GM12878 (cell line): ENCODE results near the gene GRIA4. TPM values are rescaled to one million over a fixed set of nuclear protein-coding genes. Genes with fewer than 3 reads are reported as not detected.

Source experiments
- ATAC-seq: fragments of 200-7000 bp; cut with Tn5 transposase; 3 replicates; pipeline ENCODE4 v1.9.1; 2020; ENCODE audit warnings: mild to moderate bottlenecking, moderate library complexity
- BruUV-seq: library from RNA; stranded (reverse); fragments of 400-500 nt; replicated peaks from 2 replicates; lab custom pipeline; 2021; lab: Mats Ljungman, UMichigan
- CTCF ChIA-PET: fragments of 300-600 bp; sonication (Branson Sonifier 250); formaldehyde crosslinking; extraction: SDS; loops from one replicate; lab custom pipeline; 2021; ENCODE audit warnings: inconsistent platforms; lab: Yijun Ruan, JAX
- POLR2A ChIA-PET: fragments of 350-600 bp; formaldehyde crosslinking; extraction: SDS; loops from one replicate; lab custom pipeline; 2021; ENCODE audit warnings: inconsistent platforms; lab: Charles Lee
- RAD21 ChIA-PET: fragments of 300-600 bp; sonication (Branson Sonifier 250); formaldehyde crosslinking; loops from one replicate; lab custom pipeline; 2023; ENCODE audit warnings: antibody characterized with exemption; ENCODE audit not compliant: unreplicated experiment; lab: Charles Lee
- SMC1A ChIA-PET: fragments of 300-600 bp; sonication (Branson Sonifier 250); formaldehyde crosslinking; loops from one replicate; lab custom pipeline; 2023; ENCODE audit not compliant: unreplicated experiment, uncharacterized antibody; lab: Charles Lee
- DNase-seq: peaks from one replicate; pipeline ENCODE4 v3.0.0-alpha.2; 2011; ENCODE audit warnings: low read depth, low spot score
- FAIRE-seq: peaks from 3 replicates; lab custom pipeline; 2011; peaks lifted over from hg19 to GRCh38; lab: Jason Lieb, UNC
- H2AFZ ChIP-seq: 2 replicates; pipeline ENCODE4 v1.6.0; 2011; ENCODE audit warnings: low read depth, low read length, control low read depth; ENCODE audit not compliant: control insufficient read depth
- H3K27ac ChIP-seq: 2 replicates; pipeline ENCODE4 v1.5.1; 2011; ENCODE audit warnings: control low read depth; ENCODE audit not compliant: control insufficient read depth, insufficient read depth
- H3K27me3 ChIP-seq, 2 experiments: replicated peaks in 1 of 2; 2 replicates each; pipeline versions ENCODE4 v1.6.0 to v1.6.1; 2011; ENCODE audit warnings: low read length in 1 of 2; ENCODE audit not compliant: control insufficient read depth in 2 of 2, insufficient read depth in 2 of 2
- H3K36me3 ChIP-seq, 2 experiments: 2 replicates each; pipeline ENCODE4 v1.5.1; 2011; ENCODE audit warnings: low read length in 1 of 2; ENCODE audit not compliant: control insufficient read depth in 2 of 2, insufficient read depth in 2 of 2
- H3K4me1 ChIP-seq: 2 replicates; pipeline ENCODE4 v1.6.1; 2011; ENCODE audit warnings: mild to moderate bottlenecking, low read length, moderate library complexity, mixed read lengths; ENCODE audit not compliant: control insufficient read depth, insufficient read depth
- H3K4me2 ChIP-seq: 2 replicates; pipeline ENCODE4 v1.6.0; 2011; ENCODE audit warnings: control low read depth; ENCODE audit not compliant: control insufficient read depth, insufficient read depth
- H3K4me3 ChIP-seq: fragments of 200-600 bp; sonication (generic); 2 replicates; pipeline ENCODE4 v1.5.1; 2016
- H3K79me2 ChIP-seq: 2 replicates; pipeline ENCODE4 v1.6.0; 2011; ENCODE audit warnings: low read length; ENCODE audit not compliant: control insufficient read depth, insufficient read depth
- H3K9ac ChIP-seq: 2 replicates; pipeline ENCODE4 v1.8.0; 2011; ENCODE audit warnings: low read length, control low read depth, mixed read lengths; ENCODE audit not compliant: control insufficient read depth, insufficient read depth
- H3K9me3 ChIP-seq: replicated peaks from 3 replicates; pipeline ENCODE4 v1.5.1; 2011; ENCODE audit warnings: mild to moderate bottlenecking, low read length; ENCODE audit not compliant: control insufficient read depth, insufficient read depth
- H4K20me1 ChIP-seq: 2 replicates; pipeline ENCODE4 v1.6.0; 2011; ENCODE audit not compliant: control insufficient read depth, insufficient read depth
- EGR1 ChIP-seq, 2 experiments: IDR thresholded peaks; 1 replicate in 1 of 2; 2 replicates in 1 of 2; pipeline ENCODE4 v1.6.1; 2011 to 2012; ENCODE audit warnings: low read depth in 2 of 2, low read length in 2 of 2, borderline replicate concordance in 1 of 2, mild to moderate bottlenecking in 1 of 2, moderate library complexity in 1 of 2
- RAD21 ChIP-seq: IDR thresholded peaks from 2 replicates; pipeline ENCODE4 v1.6.1; 2011; ENCODE audit warnings: mild to moderate bottlenecking, low read depth, low read length, moderate library complexity; ENCODE audit not compliant: insufficient read depth
- SMC3 ChIP-seq: IDR thresholded peaks from 2 replicates; pipeline ENCODE4 v1.6.1; 2011; ENCODE audit warnings: low read length, improper control_type of control experiment, borderline replicate concordance
- TAF1 ChIP-seq: IDR thresholded peaks from 2 replicates; pipeline ENCODE4 v1.6.1; 2011; ENCODE audit warnings: mild to moderate bottlenecking, low read depth, low read length, borderline replicate concordance
- WGBS: methylation state at CpG from one replicate; pipeline ENCODE4 v1.1.6; 2016; ENCODE audit warnings: low lambda C conversion rate; ENCODE audit not compliant: insufficient replicate concordance, insufficient coverage; ENCODE audit errors: missing lambda C conversion rate; 5-methylcytosine and 5-hydroxymethylcytosine counted together
- in situ Hi-C: fragments of 300-500 bp; cut with MboI; formaldehyde crosslinking; loops from 9 replicates; pipeline ENCODE4 v1.14.3; 2018; ENCODE audit warnings: mixed read lengths
- intact Hi-C: fragments of 100-400 bp; cut with micrococcal nuclease; formaldehyde crosslinking; loops from one replicate; pipeline ENCODE4 v1.14.2; 2022; ENCODE audit not compliant: unreplicated experiment
- polyA plus RNA-seq, 11 experiments: library from polyadenylated mRNA; depleted of rRNA in 4 of 11; unstranded in 6 of 11; stranded (reverse) in 5 of 11; fragments of >200 nt; fragmentation: Nextera tagmentation in 4 of 11; fragmentation: Illumina TruSeq in 1 of 11; extraction: Ambion mirVana in 4 of 11; extraction: Trizol in 1 of 11; gene quantifications; 1 replicate in 1 of 11; 2 replicates in 10 of 11; pipeline versions ENCODE4 v1.2.1 to v1.2.3, GENCODE V29; 2011 to 2016; ENCODE audit warnings: inconsistent platforms in 2 of 11, missing spikeins in 2 of 11, low read depth in 1 of 11
- total RNA-seq, 4 experiments: library from RNA; depleted of rRNA in 3 of 4; stranded (reverse); fragments of >200 nt in 3 of 4; fragmentation: Illumina TruSeq in 1 of 4; extraction: Trizol in 1 of 4; gene quantifications; 2 replicates each; pipeline versions ENCODE4 v1.2.1 to v1.2.3, GENCODE V29; 2013 to 2021
- TF ChIP-seq, protein P1 (sequence below), 3 experiments: IDR thresholded peaks in 2 of 3; conservative IDR thresholded peaks in 1 of 3; 2 replicates each; pipeline ENCODE4 v1.5.1; 2011; ENCODE audit warnings: low read depth in 3 of 3, low read length in 3 of 3, mild to moderate bottlenecking in 3 of 3, control low read depth in 2 of 3, moderate library complexity in 2 of 3, inconsistent platforms in 1 of 3, mixed read lengths in 1 of 3; ENCODE audit not compliant: control insufficient read depth in 2 of 3, insufficient read depth in 1 of 3; ENCODE audit errors: extremely low read depth in 1 of 3

GRIA4 gene
- total and polyA plus RNA-seq, 10 of the 15 experiments (the other 5 are each of a cell fraction or from before 2014, with no cell fraction given), result 0.04 TPM; not detected in 9

DNA sequence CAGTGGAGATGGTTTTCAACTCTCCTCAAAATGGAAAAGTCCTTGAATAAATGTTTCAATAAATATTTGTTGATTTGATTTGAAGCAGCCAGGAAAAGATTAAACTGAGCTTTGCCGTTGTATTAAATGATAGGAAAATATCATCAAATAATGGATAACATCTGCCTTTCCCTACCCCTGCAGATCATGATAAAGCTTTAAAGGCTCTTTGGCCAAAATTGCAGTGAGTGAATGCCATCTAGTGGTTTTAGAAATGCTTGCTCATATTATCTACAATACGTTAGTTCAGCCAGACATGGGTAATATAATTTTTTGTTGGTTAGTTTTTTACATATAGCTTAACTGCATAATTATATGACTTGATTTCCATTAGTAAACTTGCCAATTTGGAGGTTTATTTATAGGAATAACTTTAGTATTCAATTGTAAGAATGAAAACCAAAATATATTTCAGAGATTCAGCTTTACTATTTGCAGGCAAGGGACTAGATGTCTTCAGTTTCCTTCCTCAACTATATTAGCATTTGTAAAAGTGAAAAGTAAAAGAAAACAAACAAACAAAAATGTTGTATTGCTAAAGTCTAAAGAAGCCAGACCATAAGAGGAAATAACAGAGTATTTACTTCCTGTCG is 253.0 kb downstream of the GRIA4 start:
- ATAC-seq (peak; percentile 81), DNase-seq (no peak), FAIRE-seq (peak; percentile 71)
- H3K27ac ChIP-seq, result no peak overlapping the region
- no TSS peak for BruUV-seq
- H3K36me3 ChIP-seq, result no peaks in the 10 kb centered on the region
- H3K79me2 ChIP-seq, result no peaks in the 10 kb centered on the region
- H3K4me3 ChIP-seq, result no peak overlapping the region
- no peak overlapping the region for H2AFZ ChIP-seq
- H3K9me3 ChIP-seq, result no peaks in the 10 kb centered on the region
- no peaks in the 10 kb centered on the region for H4K20me1 ChIP-seq
- ChIA-PET POLR2A (no interaction called here), RAD21 (interaction anchor here (0.9 to 1.9 kb wide), 9 partner anchors 8 to 1608 kb away, joined by 3 to 9 read pairs (median 3); no protein-coding TSS in a partner anchor), SMC1A (interaction anchor here (0.8 to 3.2 kb wide), 7 partner anchors 10 to 1254 kb away, joined by 3 to 17 read pairs (median 4); no protein-coding TSS in a partner anchor), CTCF (interaction anchor here (0.7 to 3.2 kb wide), 20 partner anchors 10 to 1387 kb away, joined by 3 to 25 read pairs (median 4); no protein-coding TSS in a partner anchor)
- intact Hi-C loops, result loop anchor here (1.0 to 5.0 kb wide), 4 partner anchors 254 to 1331 kb away; no protein-coding TSS in a partner anchor
- H3K27me3 ChIP-seq, result no peaks in the 10 kb centered on the region
- in situ Hi-C loops, result no loop called here
- no peaks in the 10 kb centered on the region for H3K4me1 ChIP-seq
- TF ChIP-seq, protein P1, sequence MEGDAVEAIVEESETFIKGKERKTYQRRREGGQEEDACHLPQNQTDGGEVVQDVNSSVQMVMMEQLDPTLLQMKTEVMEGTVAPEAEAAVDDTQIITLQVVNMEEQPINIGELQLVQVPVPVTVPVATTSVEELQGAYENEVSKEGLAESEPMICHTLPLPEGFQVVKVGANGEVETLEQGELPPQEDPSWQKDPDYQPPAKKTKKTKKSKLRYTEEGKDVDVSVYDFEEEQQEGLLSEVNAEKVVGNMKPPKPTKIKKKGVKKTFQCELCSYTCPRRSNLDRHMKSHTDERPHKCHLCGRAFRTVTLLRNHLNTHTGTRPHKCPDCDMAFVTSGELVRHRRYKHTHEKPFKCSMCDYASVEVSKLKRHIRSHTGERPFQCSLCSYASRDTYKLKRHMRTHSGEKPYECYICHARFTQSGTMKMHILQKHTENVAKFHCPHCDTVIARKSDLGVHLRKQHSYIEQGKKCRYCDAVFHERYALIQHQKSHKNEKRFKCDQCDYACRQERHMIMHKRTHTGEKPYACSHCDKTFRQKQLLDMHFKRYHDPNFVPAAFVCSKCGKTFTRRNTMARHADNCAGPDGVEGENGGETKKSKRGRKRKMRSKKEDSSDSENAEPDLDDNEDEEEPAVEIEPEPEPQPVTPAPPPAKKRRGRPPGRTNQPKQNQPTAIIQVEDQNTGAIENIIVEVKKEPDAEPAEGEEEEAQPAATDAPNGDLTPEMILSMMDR (IDR thresholded peaks at IDR 0.05 in 2 of 3, conservative IDR thresholded peaks at IDR 0.05 in 1 of 3; ENCODE audit: control insufficient read depth in 2 of 3, extremely low read depth in 1 of 3, insufficient read depth in 1 of 3, low read depth in 3 of 3, low read length in 3 of 3), result peak; percentile 42 to 74 (median 42); a peak in 4 of 6 replicates
- TF ChIP-seq SMC3, result peak; percentile 61; the same call in 1 of the 2 replicates
- TF ChIP-seq RAD21, result peak; percentile 85
- no peak for TF ChIP-seq TAF1
- no peak for TF ChIP-seq EGR1 (IDR thresholded peaks at IDR 0.05; ENCODE audit: borderline replicate concordance in 1 of 2, low read depth in 2 of 2, low read length in 2 of 2)
- no peak overlapping the region for H3K4me2 ChIP-seq
- WGBS, result 2% methylated on average over 3 of the region's 3 CpGs
- H3K9ac ChIP-seq, result no peak overlapping the region
